ENCODE results near the gene DYNLT4.
"Not testable (repeated sequence)": the region's sequence is repeated elsewhere in the genome, so short reads cannot be mapped to it uniquely, and the experiment has no call there.

DYNLT4 gene

GRCh38 chr1:44827197-44828002 is 20.2 kb upstream of the DYNLT4 start:
- DNase-seq (ENCODE audit: low read depth), result no peak
- no peak overlapping the region for H3K4me3 ChIP-seq (ENCODE audit: low read depth, low read length)
- TF ChIP-seq POLR2A (IDR thresholded peaks at IDR 0.05; ENCODE audit: extremely low read depth, insufficient read length) (no peak), MYC (IDR thresholded peaks at IDR 0.05; ENCODE audit: low read depth, low read length) (no peak)
- TF ChIP-seq, protein P1, sequence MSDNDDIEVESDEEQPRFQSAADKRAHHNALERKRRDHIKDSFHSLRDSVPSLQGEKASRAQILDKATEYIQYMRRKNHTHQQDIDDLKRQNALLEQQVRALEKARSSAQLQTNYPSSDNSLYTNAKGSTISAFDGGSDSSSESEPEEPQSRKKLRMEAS (IDR thresholded peaks at IDR 0.05; ENCODE audit: low read depth, low read length), result no peak
- TF ChIP-seq, protein P2, sequence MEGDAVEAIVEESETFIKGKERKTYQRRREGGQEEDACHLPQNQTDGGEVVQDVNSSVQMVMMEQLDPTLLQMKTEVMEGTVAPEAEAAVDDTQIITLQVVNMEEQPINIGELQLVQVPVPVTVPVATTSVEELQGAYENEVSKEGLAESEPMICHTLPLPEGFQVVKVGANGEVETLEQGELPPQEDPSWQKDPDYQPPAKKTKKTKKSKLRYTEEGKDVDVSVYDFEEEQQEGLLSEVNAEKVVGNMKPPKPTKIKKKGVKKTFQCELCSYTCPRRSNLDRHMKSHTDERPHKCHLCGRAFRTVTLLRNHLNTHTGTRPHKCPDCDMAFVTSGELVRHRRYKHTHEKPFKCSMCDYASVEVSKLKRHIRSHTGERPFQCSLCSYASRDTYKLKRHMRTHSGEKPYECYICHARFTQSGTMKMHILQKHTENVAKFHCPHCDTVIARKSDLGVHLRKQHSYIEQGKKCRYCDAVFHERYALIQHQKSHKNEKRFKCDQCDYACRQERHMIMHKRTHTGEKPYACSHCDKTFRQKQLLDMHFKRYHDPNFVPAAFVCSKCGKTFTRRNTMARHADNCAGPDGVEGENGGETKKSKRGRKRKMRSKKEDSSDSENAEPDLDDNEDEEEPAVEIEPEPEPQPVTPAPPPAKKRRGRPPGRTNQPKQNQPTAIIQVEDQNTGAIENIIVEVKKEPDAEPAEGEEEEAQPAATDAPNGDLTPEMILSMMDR (IDR thresholded peaks at IDR 0.05; ENCODE audit: low read depth, low read length), result no peak

- TF ChIP-seq MYC (IDR thresholded peaks at IDR 0.05; ENCODE audit: low read depth, low read length), result no peak
- TF ChIP-seq, protein P1 (IDR thresholded peaks at IDR 0.05; ENCODE audit: low read depth, low read length), result no peak
- TF ChIP-seq POLR2A (IDR thresholded peaks at IDR 0.05; ENCODE audit: extremely low read depth, insufficient read length), result no peak
- TF ChIP-seq, protein P2 (IDR thresholded peaks at IDR 0.05; ENCODE audit: low read depth, low read length), result no peak
- no peak overlapping the region for H3K4me3 ChIP-seq (ENCODE audit: low read depth, low read length)
- DNase-seq (ENCODE audit: low read depth), result peak; percentile 31
Measured at GRCh38 chr1:44826375-44827196, 19.4 kb upstream of the DYNLT4 start.

- H3K4me3 ChIP-seq (ENCODE audit: low read depth, low read length); DNase-seq (ENCODE audit: low read depth): not testable (repeated sequence)
Measured at GRCh38 chr1:44824392-44824791, 17.2 kb upstream of the DYNLT4 start.

GRCh38 chr1:44822981-44823451 is 15.9 kb upstream of the DYNLT4 start:
- TF ChIP-seq POLR2A (IDR thresholded peaks at IDR 0.05; ENCODE audit: extremely low read depth, insufficient read length), result no peak
- no peak for TF ChIP-seq MYC (IDR thresholded peaks at IDR 0.05; ENCODE audit: low read depth, low read length)
- TF ChIP-seq, protein P1 (IDR thresholded peaks at IDR 0.05; ENCODE audit: low read depth, low read length), result no peak
- TF ChIP-seq, protein P2 (IDR thresholded peaks at IDR 0.05; ENCODE audit: low read depth, low read length), result no peak
- H3K4me3 ChIP-seq (ENCODE audit: low read depth, low read length), result no peak overlapping the region
- no peak for DNase-seq (ENCODE audit: low read depth)

GRCh38 chr1:44822131-44822701 is 15.1 kb upstream of the DYNLT4 start:
- TF ChIP-seq, protein P1 (IDR thresholded peaks at IDR 0.05; ENCODE audit: low read depth, low read length), result no peak
- no peak for TF ChIP-seq POLR2A (IDR thresholded peaks at IDR 0.05; ENCODE audit: extremely low read depth, insufficient read length)
- TF ChIP-seq MYC (IDR thresholded peaks at IDR 0.05; ENCODE audit: low read depth, low read length), result no peak
- TF ChIP-seq, protein P2 (IDR thresholded peaks at IDR 0.05; ENCODE audit: low read depth, low read length), result no peak
- DNase-seq (ENCODE audit: low read depth), result no peak
- no peak overlapping the region for H3K4me3 ChIP-seq (ENCODE audit: low read depth, low read length)

Measured in NB4 (cell line).